Femur (tissue), 1 donor: ENCODE results near the gene FNBP1.
"Not testable (repeated sequence)": the region's sequence is repeated elsewhere in the genome, so short reads cannot be mapped to it uniquely, and the experiment has no call there.

ENCODE experiments used
- DNase-seq: peaks from one replicate; pipeline ENCODE4 v3.0.0-alpha.2; 2017

FNBP1 gene

DNA sequence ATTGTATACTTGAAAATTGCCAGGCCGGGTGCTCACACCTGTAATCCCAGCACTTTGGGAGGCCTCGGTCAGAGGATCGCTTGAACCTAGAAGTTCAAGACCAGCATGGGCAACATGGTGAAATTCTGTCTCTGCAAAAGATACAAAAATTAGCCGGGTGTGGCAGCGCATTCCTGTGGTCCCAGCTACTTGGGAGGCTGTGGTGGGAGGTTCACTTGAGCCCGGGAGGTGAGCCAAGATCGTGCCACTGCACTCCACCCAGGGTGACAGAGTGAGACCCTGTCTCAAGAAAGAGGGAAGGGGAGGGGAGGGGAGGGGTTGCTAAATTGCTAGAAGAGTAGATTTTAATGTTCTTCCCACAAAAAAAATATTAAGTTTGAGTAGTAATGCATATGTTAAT is 53.2 kb downstream of the FNBP1 start:
- peak; percentile 41 for DNase-seq

DNA sequence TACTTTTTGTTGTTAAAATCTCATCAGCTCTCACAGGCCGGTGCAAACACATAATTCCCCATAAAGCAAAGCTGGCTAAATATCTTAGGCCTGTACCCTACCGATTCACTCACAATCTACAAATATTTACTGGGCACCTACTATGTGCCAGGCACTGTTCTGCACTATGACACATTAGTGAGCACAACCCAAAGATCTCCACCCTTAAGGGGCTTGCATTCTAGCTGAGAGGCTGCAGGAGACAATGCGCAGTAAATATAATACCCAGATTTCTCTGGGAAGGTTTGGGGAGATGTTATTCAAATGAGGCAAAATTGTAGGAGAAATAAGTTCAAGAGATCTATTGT is 53.7 kb downstream of the FNBP1 start:
- DNase-seq: no peak

DNA sequence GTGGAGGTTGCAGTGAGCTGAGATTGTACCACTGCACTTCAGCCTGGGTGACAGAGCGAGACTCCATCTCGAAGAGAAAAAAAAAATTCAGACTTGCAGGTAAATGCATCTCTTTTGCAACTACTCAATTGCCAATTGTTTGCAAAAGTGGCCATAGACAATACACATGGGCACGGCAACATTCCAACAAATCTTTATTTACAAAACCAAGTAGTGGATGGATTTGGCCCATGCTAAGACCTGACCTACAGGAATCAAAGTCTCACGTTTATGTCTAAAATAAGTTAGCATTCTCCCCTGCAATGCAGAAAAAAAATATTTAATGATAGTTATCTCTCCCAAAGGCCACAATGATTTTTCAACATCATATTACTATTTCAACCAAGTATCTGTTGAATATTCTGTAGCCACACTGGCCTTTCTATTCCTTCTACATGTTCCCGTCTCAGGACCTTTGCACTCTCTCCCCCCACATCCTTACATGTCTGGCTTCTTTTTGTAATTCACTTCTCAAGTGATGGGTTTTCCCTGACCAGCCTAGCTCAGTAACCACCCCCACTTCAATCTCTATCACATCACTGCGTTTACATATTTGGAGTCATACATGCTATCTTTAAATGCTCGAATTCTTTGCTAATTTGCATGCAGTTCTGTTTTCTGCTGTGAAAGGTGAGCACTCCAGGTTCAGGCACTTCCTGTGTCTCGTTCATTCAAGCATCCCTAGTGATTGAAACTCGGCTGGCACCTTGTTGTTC is 54.2 kb downstream of the FNBP1 start:
- no peak for DNase-seq

DNA sequence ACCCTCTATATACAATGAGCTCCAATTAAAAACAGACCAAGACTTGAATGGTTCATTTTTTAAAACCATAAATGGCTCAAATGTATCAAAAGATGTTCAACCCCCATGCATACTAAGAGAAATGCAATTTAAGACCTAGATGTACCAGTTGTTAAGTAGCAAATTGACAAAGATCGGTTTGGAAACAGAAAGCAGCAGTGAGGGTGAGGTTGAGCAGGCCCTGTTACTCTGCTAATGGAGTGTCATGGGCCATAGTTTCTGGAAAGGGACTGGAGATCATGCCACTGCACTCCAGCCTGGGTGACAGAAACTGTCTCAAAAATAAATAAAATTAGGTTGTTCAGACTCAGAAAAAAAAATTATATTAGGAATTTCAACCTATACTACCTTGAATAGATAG is 55.0 kb downstream of the FNBP1 start:
- no peak for DNase-seq

DNA sequence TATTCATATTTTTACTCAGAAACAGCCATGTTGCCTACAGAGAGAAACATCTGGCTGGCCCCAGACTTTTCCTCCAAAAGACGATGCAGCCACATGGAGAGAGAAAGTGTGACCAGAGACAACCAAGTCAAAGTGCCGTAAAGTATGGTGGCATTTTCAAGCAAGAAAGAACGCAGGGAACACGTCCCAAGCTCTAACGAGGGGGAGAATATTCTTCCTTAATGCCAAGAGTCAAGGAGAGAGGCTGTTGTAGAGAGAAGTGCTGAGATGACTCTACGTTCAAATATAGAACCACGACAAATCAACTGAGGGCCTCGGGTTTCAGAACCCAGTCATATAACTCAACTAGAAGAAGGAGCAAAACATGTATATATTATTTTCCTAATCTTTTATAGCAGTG is 55.9 kb downstream of the FNBP1 start:
- no peak for DNase-seq

DNA sequence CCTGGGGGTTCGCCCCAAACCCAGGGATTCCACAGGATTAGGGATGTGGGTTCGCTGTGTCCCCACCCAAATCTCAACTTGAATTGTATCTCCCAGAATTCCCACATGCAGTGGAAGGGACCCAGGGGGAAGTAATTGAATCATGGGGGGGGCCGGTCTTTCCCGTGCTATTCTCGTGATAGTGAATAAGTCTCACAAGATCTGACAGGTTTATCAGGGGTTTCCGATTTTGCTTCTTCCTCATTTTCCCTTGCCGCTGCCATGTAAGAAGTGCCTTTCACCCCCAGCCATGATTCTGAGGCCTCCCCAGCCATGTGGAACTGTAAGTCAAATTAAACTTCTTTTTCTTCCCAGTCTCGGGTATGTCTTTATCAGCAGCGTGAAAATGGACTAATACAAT is 58.4 kb downstream of the FNBP1 start:
- DNase-seq: not testable (repeated sequence)

DNA sequence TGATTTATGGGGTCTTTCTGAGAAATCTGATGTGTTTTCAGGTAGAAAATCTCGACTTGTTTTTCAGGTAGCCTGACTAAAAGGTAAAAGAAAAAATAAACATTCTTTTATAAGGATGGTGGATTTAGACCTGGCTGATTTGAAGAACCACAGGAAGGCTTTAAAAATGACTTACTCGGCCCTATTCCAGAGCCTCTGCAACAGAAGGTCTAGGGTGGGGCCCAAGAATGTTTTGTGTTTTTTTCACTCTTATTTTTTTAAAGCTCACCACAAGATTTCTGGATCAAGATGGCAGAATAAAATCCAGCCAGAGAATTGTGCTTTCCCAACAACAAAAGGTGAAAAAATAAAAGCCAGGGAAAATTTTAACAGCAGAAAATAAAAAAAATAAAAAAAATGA is 59.1 kb downstream of the FNBP1 start:
- no peak for DNase-seq

DNA sequence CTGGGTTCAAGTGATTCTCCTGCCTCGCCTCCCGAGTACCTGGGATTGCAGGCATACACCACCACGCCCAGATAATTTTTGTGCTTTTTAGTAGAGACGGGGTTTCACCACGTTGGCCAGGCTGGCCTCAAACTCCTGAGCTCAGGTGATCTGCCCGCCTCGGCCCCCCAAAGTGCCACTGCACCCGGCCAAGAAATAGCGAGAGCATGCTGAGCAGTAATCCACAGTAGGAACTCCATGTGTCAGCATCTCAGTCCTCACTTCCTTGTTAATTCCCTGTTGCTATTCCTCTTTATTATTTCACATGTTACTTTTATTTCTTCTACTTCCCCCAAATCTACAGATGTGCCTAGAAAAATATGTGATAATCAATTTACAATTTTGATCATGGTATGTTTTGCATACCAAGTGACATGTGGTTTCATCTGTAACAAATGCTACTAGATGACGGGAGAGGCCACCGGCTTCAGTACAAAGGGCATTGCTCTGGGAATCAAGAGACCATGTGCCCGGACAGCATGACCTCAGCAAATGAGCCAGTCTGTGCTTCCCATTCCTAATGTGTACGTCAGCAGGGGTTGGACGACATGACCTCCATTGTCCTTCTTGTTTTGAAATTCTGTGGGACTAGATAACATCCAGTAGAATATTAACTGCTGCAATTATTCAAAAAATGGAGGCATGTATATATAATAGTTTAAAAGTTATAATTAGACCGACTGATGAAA is 61.6 kb downstream of the FNBP1 start:
- no peak for DNase-seq

DNA sequence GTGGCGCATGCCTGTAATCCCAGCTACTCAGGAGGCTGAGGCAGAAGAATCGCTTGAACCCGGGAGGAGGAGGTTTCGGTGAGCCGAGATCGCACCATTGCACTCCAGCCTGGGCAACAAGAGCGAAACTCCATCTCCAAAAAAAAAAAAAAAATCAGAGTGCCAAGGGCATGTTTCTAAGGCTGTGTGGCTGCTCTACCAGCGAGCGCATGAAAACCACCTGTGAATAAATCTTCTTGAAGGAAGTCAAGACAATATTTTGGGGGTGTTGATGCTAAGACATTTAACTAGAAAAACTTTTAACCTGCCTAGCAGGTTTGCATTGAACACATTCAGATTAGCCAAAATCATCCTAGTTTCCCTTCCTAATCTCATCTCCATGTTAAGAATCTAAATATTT is 62.8 kb downstream of the FNBP1 start:
- DNase-seq: not testable (repeated sequence)

DNA sequence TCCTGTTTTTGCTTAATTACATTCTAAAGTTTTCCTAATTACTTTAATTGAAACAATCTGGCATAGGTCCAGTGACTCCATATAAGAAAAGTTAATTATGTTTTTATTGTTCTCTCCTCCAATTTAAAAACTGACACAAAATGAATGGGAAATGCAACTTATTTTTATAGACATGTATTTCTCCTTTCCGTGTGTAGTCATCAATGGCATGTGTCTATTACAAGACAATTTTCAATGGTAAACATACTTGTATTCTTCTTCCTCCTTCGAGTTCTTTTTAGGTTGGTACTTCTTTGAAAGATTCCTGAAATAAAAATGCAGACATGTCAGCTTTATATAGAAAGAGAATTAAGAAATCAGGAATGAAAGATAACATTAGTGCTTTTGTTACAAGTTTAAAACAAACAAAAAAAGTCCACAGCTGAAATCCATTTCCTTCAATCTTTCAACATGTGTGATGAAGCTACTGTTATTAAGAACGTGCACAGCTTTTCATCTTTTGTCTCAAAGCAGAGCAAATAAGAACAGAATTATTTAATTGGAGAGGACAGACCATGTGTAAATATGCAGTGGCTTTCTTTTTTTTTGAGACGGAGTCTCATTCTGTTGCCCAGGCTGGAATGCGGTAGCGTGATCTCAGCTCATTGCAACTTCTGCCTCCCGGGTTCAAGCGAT is 63.8 kb downstream of the FNBP1 start:
- DNase-seq: no peak

DNA sequence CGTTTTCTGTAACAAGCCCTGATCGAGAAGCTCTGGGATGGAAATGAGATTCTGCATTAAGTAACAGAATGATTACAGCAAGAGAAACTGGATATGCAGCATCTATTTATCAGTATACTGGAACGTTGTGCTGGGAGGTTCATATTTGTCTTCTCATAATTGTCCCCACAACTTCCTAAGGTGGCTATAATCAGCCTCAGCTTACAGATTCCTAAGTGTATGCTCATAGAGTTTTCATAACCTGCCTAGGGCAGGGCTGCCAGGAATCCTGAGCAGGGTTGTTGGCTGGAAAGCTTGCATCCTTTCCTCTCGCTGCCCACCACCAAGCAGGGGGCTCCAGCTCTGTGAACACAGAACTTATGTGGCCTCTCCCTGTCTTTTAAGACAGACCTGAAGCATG is 70.2 kb downstream of the FNBP1 start:
- no peak for DNase-seq

DNA sequence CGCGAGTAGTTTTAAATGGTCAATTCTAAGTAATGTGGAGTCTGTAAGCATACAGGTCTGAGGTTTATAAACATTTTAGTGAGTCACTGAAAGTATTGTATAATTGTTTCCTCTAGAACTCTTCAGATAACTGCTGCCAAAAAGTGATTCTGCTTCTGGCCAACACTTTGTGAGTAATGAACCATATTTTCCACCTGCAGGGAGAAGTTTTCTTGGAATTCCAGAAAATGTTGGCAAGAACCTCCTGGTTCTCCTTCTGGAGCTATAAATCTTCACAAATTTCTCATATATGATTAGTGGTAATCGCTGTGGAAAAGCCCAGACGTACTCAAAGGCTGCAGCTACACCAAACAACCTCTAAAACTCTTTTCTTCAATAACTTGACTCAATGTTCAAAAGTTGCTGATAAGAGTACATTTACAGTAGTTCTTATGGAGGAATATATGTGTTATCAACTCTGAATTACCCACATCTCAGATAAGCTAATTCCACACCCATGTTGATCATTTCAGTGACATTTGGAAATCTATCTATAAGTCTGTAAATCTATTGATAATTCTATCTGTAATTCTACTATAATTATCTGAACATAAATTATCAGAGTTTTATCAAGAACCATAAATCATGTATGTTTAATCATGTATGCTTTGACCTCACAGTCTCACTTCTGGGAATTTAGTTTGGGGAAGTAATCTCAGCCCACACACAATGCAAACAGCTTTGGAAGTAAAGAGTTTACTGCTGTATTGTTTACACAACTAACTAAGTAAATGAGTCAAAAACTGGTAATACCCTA is 74.1 kb downstream of the FNBP1 start:
- peak; percentile 78 for DNase-seq

DNA sequence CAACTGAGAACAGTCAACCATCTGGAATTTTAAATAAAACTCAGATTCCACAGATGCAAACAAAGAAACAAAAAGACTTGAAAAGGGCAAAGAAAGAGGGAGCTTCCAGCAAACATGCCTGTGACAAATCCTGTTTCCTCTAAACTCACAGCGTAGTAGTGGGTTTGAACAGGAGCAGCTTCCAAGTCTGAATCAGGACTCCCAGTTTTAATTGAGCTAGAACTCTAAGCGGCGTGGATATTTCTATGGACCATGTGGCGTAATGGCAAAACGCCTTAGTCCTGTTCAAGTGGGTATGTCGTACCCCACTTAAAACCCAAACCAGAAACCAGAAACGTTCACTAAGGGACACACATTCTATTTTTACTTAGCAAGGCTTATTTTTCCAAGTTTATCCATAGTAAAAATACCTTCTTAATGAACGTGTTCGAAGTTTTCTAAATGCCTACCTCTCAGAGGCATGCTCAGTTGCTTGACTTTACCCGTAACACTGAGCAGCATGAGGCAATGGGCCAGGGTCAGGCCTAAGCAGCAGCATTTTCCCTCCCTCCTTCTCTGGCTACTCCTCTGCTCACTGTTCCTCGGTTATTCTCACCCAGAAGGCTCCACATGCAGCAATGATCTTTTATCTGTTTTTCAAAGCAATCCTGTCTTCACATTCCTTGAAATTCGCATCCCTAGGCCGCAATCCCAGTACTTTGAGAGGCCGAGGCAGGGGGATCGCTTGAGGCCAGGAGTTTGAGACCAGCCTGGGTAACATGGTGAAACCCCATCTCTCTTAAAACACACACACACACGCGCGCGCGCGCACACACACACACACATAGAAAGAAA is 77.9 kb downstream of the FNBP1 start:
- DNase-seq: no peak

DNA sequence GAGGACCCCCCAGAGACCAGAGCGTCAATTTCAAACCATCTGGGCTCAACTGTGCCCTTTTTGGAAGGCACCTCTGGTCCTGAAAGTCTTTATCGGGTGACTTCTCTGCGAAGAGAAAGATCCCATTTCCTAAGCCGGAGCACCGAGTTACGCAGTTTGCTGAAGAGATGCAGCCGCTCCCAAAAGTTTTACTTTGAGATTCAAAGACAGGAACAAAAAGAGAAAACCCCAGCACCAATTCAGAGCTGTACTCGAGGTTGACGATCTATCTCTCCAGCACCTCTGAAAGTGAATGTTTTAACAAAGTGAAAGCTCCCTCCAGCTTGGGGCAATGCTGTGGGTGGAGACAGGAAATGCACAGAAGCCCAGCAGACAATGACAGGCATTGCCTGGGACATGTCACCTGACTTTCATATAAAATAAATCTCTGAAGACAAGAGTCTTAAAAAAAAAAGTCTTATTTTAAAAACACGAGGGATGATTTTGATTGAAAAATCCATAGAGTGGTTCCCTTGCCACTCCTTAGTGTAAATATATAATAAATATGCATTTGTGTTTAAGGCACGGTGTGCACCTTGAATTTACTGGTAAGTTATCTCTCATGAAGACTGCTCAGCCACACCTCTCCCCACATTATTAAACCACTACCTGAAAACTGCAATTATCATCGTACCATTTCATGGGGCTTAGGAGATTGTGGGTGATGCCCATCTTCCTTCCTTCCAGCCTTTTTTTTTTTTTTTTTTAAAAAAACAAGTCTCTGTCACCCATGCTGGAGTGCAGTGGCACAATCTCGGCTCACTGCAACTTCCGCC is 79.9 kb downstream of the FNBP1 start:
- DNase-seq: peak; percentile 64

DNA sequence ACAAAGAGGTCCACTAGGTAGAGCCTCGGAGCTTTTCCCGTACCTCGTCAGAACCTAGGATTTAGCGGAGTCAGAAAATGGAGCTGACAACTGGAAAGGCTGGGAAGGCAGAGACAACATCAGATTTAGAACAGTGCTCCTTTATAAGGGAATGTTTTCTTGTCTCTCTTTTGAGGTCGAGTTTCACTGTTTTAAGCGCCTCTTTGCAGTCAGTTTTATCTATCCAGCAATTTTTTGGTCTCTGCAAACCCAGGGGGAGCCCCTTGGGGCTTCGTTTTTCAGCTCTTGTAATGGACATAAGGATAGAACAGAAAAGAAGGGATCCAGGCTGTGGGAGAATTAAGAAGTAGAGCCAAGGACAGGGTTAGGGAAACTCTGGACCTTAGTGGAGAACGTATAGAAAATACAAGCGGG is 80.5 kb downstream of the FNBP1 start:
- DNase-seq: no peak

DNA sequence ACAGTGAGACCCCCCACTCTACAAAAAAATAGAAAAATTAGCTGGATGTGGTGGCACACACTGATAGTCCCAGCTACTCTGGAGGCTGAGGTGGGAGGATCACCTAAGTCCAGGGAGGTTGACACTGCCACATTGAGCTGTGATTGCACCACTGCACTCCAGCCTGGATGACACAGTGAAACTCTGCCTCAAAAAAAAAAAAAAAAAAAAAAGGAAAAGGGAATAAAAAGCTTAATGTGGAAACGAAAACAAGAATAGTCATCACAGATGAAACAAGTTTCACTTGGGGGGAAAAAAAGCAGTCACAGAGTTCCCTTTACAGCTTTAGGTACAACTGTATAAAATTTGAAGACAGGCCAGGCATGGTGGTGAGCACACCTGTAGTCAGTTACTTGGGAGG is 84.2 kb downstream of the FNBP1 start:
- no peak for DNase-seq

DNA sequence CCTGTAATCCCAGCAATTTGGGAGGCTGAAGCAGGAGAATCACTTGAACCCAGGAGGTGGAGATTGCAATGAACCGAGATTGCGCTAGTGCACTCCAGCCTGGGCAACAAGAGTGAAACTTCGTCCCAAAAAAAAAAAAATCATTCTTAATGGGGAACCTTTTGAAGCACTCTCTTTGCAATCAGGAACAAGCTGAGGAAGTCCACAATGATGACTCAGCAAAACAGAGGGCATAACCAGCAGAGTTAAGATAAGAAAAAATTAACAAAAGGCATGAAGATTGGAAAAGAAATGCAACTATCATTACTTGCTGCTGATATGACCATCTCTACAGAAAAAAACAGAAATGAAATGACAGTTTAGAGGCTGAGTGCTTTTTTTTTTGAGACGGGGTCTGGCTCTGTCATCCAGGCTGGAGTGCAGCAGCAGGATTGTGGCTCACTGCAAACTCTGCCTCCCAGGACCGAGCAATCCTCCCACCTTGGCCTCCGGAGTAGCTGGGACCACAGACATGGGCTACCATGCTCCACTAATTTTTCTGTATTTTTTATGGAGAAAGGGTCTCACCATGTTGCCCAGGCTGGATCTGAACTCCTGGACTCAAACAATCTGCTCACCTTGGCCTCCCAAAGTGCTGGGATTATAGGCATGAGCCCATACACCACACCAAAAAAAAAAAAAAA is 88.0 kb downstream of the FNBP1 start:
- no peak for DNase-seq

DNA sequence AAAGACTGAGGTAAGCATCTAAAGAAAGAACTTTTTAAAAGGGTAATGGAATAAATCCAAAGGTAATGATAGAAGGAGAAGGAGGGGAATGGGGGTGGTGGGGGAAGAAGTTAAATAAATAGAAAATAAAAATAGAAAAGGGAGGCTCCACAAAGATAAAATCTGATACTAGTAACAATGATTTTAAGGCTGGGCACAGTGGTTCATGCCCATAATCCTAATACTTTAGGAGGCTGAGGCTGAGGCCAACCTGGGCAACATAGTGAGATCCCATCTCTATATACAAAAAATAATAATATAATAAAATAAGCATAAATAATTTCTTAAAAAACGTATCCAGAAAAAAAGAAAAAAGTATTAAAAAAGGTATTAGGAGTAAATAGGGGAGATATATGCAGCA is 89.3 kb downstream of the FNBP1 start:
- DNase-seq: no peak

DNA sequence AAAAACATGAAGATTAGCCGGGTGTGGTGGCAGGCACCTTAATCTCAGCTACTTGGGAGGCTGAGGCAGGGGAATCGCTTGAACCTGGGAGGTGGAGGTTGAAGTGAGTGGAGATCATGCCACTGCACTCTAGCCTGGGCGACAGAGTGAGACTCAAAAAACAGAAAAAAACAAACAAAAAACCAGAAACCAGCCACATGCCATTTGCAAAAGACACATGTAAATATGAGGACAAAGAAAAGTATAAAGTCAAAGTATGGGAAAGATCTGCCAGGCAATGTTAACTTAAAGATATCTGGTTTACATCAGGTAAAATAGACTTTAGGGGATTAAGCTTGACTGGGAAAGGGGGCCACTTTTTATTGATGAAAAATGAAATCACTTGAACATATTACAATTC is 90.7 kb downstream of the FNBP1 start:
- DNase-seq: no peak

DNA sequence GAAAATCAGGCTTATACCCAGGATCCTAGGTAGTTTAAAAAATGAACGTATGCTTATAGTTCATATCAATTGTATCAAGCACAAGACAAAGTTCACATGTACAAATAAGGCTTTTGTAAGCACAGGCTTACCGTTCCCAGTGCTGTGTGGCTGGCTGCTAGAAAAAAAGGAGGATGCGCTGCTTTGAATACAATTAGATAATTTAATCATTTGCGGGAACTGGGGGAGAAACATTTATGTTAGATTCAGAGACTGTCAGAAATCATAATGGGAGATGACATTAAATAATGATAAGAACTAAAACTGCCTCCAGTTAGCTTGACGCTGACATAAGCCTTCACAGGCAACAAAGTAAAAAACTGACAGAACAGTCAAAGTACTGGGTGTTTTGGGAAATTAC is 93.2 kb downstream of the FNBP1 start:
- DNase-seq: no peak

DNA sequence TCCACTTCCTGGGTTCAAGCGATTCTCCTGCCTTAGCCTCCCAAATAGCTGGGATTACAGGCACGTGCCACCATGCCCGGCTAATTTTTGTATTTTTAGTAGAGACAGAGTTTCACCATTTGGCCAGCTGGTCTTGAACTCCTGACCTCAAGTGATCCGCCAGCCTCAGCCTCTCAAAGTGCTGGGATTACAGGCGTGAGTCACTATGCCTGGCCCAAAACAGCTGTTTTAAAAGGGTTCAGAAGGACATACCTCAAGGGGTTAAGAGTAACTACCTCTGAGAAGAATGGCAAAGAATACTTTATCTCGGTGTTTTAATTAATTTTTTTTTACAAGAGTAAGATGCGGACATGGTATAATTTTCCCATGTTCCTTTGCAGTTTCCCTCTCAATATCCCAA is 94.4 kb downstream of the FNBP1 start:
- DNase-seq: not testable (repeated sequence)
